Breast epithelium (tissue), 4 donors: Measurements from ENCODE around the gene USP12. TPM values are rescaled to one million over a fixed set of nuclear protein-coding genes. Genes with fewer than 3 reads are reported as not detected.
"Not testable (repeated sequence)": the region's sequence is repeated elsewhere in the genome, so short reads cannot be mapped to it uniquely, and the experiment has no call there.

Experiments
- DNase-seq, 2 donors: peaks; one replicate each; pipeline ENCODE4 v3.0.0-alpha.2; 2019; ENCODE audit warnings: low spot score in 2 of 2
- H3K27ac ChIP-seq, 2 donors: fragments of 200-600 bp; sonication (generic) in 1 of 2; one replicate each; pipeline ENCODE4 v1.5.1; 2016 to 2019; ENCODE audit warnings: mild to moderate bottlenecking in 1 of 2
- H3K27me3 ChIP-seq, 2 donors: fragments of 200-600 bp; sonication (generic) in 1 of 2; one replicate each; pipeline versions ENCODE4 v1.5.1 to v1.6.0; 2017 to 2019; ENCODE audit warnings: control low read depth in 1 of 2, mild to moderate bottlenecking in 1 of 2
- H3K36me3 ChIP-seq: fragments of 200-600 bp; one replicate; pipeline ENCODE4 v1.5.1; 2019
- H3K4me1 ChIP-seq, 2 donors: fragments of 200-600 bp; sonication (generic); one replicate each; pipeline ENCODE4 v1.5.1; 2016 to 2019; ENCODE audit warnings: control low read depth in 1 of 2
- H3K4me3 ChIP-seq, 3 donors: fragments of 200-600 bp; sonication (generic); 1 replicate in 2 of 3; 2 replicates in 1 of 3; pipeline ENCODE4 v1.5.1; 2016 to 2019; ENCODE audit warnings: mild to moderate bottlenecking in 3 of 3, moderate library complexity in 2 of 3
- H3K9me3 ChIP-seq, 2 donors: fragments of 200-600 bp; sonication (generic) in 1 of 2; one replicate each; pipeline ENCODE4 v1.5.1; 2016 to 2019; ENCODE audit warnings: control low read depth in 1 of 2
- CTCF ChIP-seq, 3 donors: fragments of 450-650 bp; IDR thresholded peaks; one replicate each; pipeline ENCODE4 v1.5.1; 2016 to 2017; ENCODE audit warnings: antibody characterized with exemption in 3 of 3, mild to moderate bottlenecking in 3 of 3, moderate library complexity in 3 of 3
- POLR2A ChIP-seq: fragments of 450-650 bp; IDR thresholded peaks from one replicate; pipeline ENCODE4 v1.6.1; 2016; ENCODE audit warnings: antibody characterized with exemption, mild to moderate bottlenecking, moderate library complexity
- POLR2AphosphoS5 ChIP-seq, 3 donors: sonication (generic); formaldehyde crosslinking; IDR thresholded peaks; one replicate each; pipeline ENCODE4 v1.6.1; 2017; ENCODE audit warnings: antibody characterized with exemption in 3 of 3
- intact Hi-C: fragments of 100-400 bp; cut with DNase I; formaldehyde crosslinking; loops from one replicate; pipeline ENCODE4 v1.15.1; 2023; ENCODE audit warnings: low total_unique reads
- total RNA-seq, 3 donors: library from RNA; depleted of rRNA; stranded (reverse); fragments of >200 nt; gene quantifications; one replicate each; pipeline ENCODE4 v1.1.0, GENCODE V29; 2016

Gene USP12
- total RNA-seq, 3 donors from 2014 or later: 21.0 to 33.4 (median 21.0) TPM

DNA sequence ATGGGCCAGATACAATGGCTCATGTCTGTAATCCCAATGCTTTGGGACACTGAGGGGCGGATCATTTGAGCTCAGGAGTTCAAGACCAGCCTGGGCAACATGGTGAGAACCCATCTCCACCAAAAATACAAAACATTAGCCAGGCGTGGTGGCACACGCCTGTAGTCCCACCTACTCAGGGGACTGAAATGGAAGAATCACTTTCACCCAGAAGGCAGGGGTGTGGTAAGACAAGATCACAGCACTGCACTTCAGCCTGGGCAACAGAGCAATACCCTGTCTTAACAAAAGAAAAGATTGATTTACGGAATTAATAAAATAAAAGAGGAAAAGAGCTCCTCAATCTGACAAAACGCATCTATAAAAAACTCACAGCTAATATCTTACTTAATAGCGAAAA is 22.7 kb downstream of the USP12 start:
- DNase-seq: no peak
- TF ChIP-seq POLR2A (no peak), POLR2AphosphoS5 (IDR thresholded peaks at IDR 0.05) (no peak), CTCF (IDR thresholded peaks at IDR 0.05) (no peak)
- H3K4me3 ChIP-seq: no peak overlapping the region
- H3K36me3 ChIP-seq: no peaks in the 10 kb centered on the region
- H3K4me1 ChIP-seq: no peaks in the 10 kb centered on the region
- intact Hi-C loops: no loop called here
- H3K9me3 ChIP-seq: peaks cover 0 to under 1% of the 10 kb centered on the region in 2 donors
- H3K27ac ChIP-seq: no peak overlapping the region
- H3K27me3 ChIP-seq: no peaks in the 10 kb centered on the region

DNA sequence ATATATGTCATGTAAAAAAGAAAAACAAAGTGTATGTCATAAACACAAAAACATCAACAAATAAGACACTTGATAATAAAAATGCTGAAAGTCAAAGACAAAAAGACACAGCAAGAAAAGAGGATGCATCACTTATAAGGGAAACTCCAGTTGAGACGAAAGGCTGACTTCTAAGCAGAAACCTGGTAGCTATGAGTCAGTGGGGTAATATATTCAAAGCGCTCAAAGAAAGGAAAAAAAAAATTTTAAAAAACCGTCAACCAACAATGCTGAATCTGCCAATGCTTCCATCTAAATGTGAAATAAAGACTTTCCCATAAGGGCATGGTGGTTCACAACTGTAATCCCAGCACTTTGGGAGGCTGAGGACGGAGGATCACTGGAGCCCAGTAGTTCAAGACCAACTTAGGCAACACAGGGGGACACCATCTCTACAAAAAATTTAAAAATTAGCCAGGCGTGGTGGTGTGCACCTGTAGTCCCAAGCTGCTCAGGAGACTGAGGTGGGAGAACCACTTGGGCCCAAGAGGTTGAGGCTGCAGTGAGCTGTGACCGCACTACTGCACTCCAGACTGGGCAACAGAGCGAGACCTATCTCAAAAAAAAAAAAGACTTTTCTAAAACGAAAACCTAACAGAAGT is 24.0 kb downstream of the USP12 start:
- intact Hi-C loops: no loop called here
- no peaks in the 10 kb centered on the region for H3K4me1 ChIP-seq
- TF ChIP-seq POLR2AphosphoS5 (IDR thresholded peaks at IDR 0.05) (no peak), POLR2A (no peak), CTCF (IDR thresholded peaks at IDR 0.05) (no peak)

DNA sequence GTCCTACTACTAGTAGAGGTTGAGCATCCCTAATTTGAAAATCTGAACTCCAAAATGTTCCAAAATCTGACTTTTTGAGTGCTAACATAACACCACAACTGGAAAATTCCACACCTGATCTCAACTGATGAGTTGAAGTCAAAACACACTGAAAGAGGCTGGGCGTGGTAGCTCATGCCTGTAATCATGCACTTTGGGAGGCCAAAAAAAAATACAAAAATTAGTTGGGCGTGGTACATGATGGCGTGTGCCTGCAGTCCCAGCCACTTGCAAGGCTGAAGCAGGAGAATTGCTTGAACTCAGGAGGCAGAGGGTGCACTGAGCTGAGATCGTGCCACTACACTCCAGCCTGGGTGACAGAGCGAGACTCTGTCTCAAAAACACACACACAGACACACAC is 29.9 kb downstream of the USP12 start:
- H3K4me3 ChIP-seq: no peak overlapping the region
- H3K27ac ChIP-seq: no peak overlapping the region
- DNase-seq: no peak
- H3K9me3 ChIP-seq: peaks cover 3 to 8% of the 10 kb centered on the region in 2 donors
- H3K4me1 ChIP-seq: no peaks in the 10 kb centered on the region
- no peaks in the 10 kb centered on the region for H3K36me3 ChIP-seq
- no peak for TF ChIP-seq CTCF (IDR thresholded peaks at IDR 0.05)
- no peak for TF ChIP-seq POLR2AphosphoS5 (IDR thresholded peaks at IDR 0.05)
- TF ChIP-seq POLR2A: no peak
- H3K27me3 ChIP-seq: no peaks in the 10 kb centered on the region
- intact Hi-C loops: no loop called here

More for the DNA sequence above, 24.0 kb downstream of the USP12 start:
- Histone ChIP-seq H3K36me3 (no peaks in the 10 kb centered on the region), H3K27ac (no peak overlapping the region), H3K9me3 (peaks cover 2 to 8% of the 10 kb centered on the region in 2 donors), H3K4me3 (no peak overlapping the region), H3K27me3 (no peaks in the 10 kb centered on the region)
- no peak for DNase-seq

GRCh38 chr13:27141159-27141558 is 30.5 kb downstream of the USP12 start:
- H3K9me3 ChIP-seq, intact Hi-C loops, H3K36me3 ChIP-seq, H3K4me3 ChIP-seq, H3K4me1 ChIP-seq, H3K27me3 ChIP-seq, H3K27ac ChIP-seq, DNase-seq: not testable (repeated sequence)

DNA sequence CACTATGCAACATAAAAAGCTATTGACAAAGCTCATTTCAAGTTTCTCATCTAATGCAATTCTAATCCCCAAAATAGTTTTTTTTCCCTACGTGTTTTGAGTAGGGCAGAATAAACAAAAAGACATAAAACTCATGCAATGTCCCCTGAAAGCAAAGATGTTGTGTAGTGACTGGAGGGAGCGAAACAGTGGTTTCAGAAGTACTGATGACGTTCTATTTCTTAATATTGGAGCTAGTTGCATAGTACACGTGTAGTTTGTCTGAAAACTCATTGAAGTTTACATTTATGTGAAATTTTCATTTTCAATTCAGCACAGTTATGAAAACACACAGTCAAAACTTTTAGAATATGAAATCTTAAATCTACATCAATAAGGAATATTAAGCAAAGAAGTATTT is 31.6 kb downstream of the USP12 start:
- no peak for TF ChIP-seq POLR2AphosphoS5 (IDR thresholded peaks at IDR 0.05)
- TF ChIP-seq CTCF (IDR thresholded peaks at IDR 0.05): no peak
- no peak for TF ChIP-seq POLR2A
- peaks cover 3 to 8% of the 10 kb centered on the region in 2 donors for H3K9me3 ChIP-seq
- H3K27ac ChIP-seq: no peak overlapping the region
- intact Hi-C loops: no loop called here
- no peaks in the 10 kb centered on the region for H3K36me3 ChIP-seq
- no peak overlapping the region for H3K4me3 ChIP-seq
- DNase-seq: no peak
- no peaks in the 10 kb centered on the region for H3K27me3 ChIP-seq
- no peaks in the 10 kb centered on the region for H3K4me1 ChIP-seq
